ENCODE data around the gene BRME1.

DNA sequence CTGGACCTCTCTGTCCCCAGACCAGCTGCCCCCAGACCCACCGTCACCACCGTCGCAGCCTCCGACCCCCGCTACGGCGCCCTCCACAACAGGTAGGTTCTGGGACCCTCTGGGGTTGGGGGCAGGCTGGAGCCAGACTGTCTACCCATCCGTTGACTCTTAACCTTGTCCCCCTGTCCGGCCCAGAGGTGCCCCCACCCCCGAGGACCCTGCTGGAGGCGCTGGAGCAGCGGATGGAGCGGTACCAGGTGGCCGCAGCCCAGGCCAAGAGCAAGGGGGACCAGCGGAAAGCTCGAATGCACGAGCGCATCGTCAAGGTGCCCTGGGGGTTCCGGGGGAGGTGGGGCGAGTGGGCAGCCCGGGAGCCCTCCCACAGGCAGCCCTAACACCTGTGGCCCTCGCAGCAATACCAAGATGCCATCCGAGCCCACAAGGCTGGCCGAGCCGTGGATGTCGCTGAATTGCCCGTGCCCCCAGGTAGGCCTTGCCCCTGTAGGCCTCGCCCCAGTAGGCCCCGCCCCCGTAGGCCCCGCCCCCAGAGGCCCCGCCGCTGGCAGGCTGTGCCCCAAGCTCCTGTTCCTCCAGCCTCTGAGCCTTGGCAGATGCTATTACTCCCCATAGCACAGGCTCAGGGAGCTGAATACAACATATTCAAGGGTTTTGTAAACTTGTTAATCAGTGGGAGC, 13.0 kb upstream of the BRME1 start:
- TF ChIP-seq POLR2AphosphoS5 (IDR thresholded peaks at IDR 0.05; ENCODE audit: low read depth, low read length) (no peak), TAF1 (IDR thresholded peaks at IDR 0.05; ENCODE audit: low read depth, low read length) (no peak), POLR2A (IDR thresholded peaks at IDR 0.05; ENCODE audit: low read depth, low read length) (no peak)
